Panc1 (cell line): ENCODE results near the gene LGALS1. TPM values are rescaled to one million over a fixed set of nuclear protein-coding genes. Genes with fewer than 3 reads are reported as not detected.

Source experiments
- ATAC-seq: fragments of 200-7000 bp; cut with Tn5 transposase; 2 replicates; pipeline ENCODE4 v1.9.1; 2020; ENCODE audit warnings: mild to moderate bottlenecking, moderate library complexity
- Bru-seq: library from RNA; stranded (reverse); fragments of 400-500 nt; gene quantifications from one replicate; lab custom pipeline; 2021; lab: Mats Ljungman, UMichigan
- BruChase-seq, 2 experiments: library from RNA; stranded (reverse); fragments of 400-500 nt; gene quantifications; one replicate each; lab custom pipeline; 2021; lab: Mats Ljungman, UMichigan
- BruUV-seq: library from RNA; stranded (reverse); fragments of 400-500 nt; replicated peaks from 2 replicates; lab custom pipeline; 2021; lab: Mats Ljungman, UMichigan
- CTCF ChIA-PET: fragments of 300-600 bp; sonication (Branson Sonifier 250); formaldehyde crosslinking; loops from one replicate; lab custom pipeline; 2022; ENCODE audit warnings: antibody characterized with exemption; lab: Charles Lee
- POLR2A ChIA-PET: fragments of 300-600 bp; sonication (Branson Sonifier 250); formaldehyde crosslinking; loops from one replicate; lab custom pipeline; 2022; ENCODE audit warnings: antibody characterized with exemption; lab: Charles Lee
- DNase-seq: peaks from one replicate; pipeline ENCODE4 v3.0.0-alpha.2; 2010; ENCODE audit warnings: low read depth, low spot score
- H3K27ac ChIP-seq: 2 replicates; pipeline ENCODE4 v1.5.1; 2011; ENCODE audit warnings: mild to moderate bottlenecking, low read length, inconsistent platforms
- H3K27me3 ChIP-seq: fragments of 200-500 bp; sonication (Bioruptor generic); 2 replicates; pipeline ENCODE4 v1.6.0; 2014; ENCODE audit warnings: low read length, inconsistent platforms; ENCODE audit not compliant: control insufficient read depth, insufficient read depth
- H3K36me3 ChIP-seq: fragments of 200-500 bp; sonication (Bioruptor generic); 2 replicates; pipeline ENCODE4 v1.5.1; 2014; ENCODE audit warnings: inconsistent platforms, mild to moderate bottlenecking, low read length, moderate library complexity; ENCODE audit not compliant: control insufficient read depth, insufficient read depth
- H3K4me1 ChIP-seq: 2 replicates; pipeline ENCODE4 v1.5.1; 2011; ENCODE audit warnings: inconsistent platforms, mild to moderate bottlenecking, low read length, moderate library complexity; ENCODE audit not compliant: control insufficient read depth, insufficient read depth
- H3K4me3 ChIP-seq, 2 experiments: 2 replicates each; pipeline ENCODE4 v1.5.1; 2011 to 2012; ENCODE audit warnings: low read depth in 2 of 2, low read length in 2 of 2, mild to moderate bottlenecking in 2 of 2, inconsistent platforms in 1 of 2, moderate library complexity in 1 of 2
- H3K9me3 ChIP-seq: fragments of 200-500 bp; sonication (Bioruptor generic); 2 replicates; pipeline ENCODE4 v1.5.1; 2014; ENCODE audit warnings: low read depth, mild to moderate bottlenecking, inconsistent platforms, low read length, moderate library complexity; ENCODE audit not compliant: control insufficient read depth, insufficient read depth
- POLR2AphosphoS5 ChIP-seq: IDR thresholded peaks from 2 replicates; pipeline ENCODE4 v1.6.1; 2012; ENCODE audit warnings: mild to moderate bottlenecking, low read depth, low read length, moderate library complexity
- REST ChIP-seq, 2 experiments: IDR thresholded peaks; 2 replicates each; pipeline ENCODE4 v1.6.1; 2011 to 2012; ENCODE audit warnings: low read depth in 2 of 2, control low read depth in 1 of 2, low read length in 1 of 2, mild to moderate bottlenecking in 1 of 2, moderate library complexity in 1 of 2; ENCODE audit not compliant: insufficient read depth in 1 of 2
- SIN3A ChIP-seq: IDR thresholded peaks from 2 replicates; pipeline ENCODE4 v1.6.1; 2012; ENCODE audit warnings: low read depth, mild to moderate bottlenecking, low read length, moderate library complexity, borderline replicate concordance; ENCODE audit not compliant: insufficient read depth
- TCF7L2 ChIP-seq: IDR thresholded peaks from 2 replicates; pipeline ENCODE4 v1.6.1; 2011; ENCODE audit warnings: mild to moderate bottlenecking, low read depth, low read length, inconsistent platforms
- in situ Hi-C: cut with HindIII; loops from 2 replicates; pipeline ENCODE4 v1.10.0; 2016; ENCODE audit warnings: low sequenced_read_pairs, low pct_unique_long_range_greater_than_20kb
- intact Hi-C: fragments of 100-400 bp; cut with micrococcal nuclease; formaldehyde crosslinking; loops from one replicate; pipeline ENCODE4 v1.10.0; 2022; ENCODE audit not compliant: unreplicated experiment
- long read RNA-seq: library from polyadenylated mRNA; unstranded; transcript quantifications from one replicate; pipeline ENCODE4 v2.0.0, GENCODE V29; 2021; ENCODE audit not compliant: unreplicated experiment
- polyA plus RNA-seq: library from polyadenylated mRNA; unstranded; fragments of >200 nt; gene quantifications from one replicate; pipeline ENCODE4 v1.2.1, GENCODE V29; 2012; ENCODE audit warnings: missing spikeins; ENCODE audit not compliant: insufficient read length
- total RNA-seq: library from RNA; stranded (reverse); gene quantifications from one replicate; pipeline ENCODE4 v1.2.1, GENCODE V29; 2021; ENCODE audit not compliant: unreplicated experiment
- TF ChIP-seq, protein P1 (sequence below): fragments of 450-650 bp; IDR thresholded peaks from 2 replicates; pipeline ENCODE4 v1.5.1; 2017; ENCODE audit warnings: mild to moderate bottlenecking

The LGALS1 gene
- total RNA-seq (1,518 TPM), Bru-seq, nascent RNA (percentile 98 among the genes with signal in this experiment), BruChase-seq, experiment 1, labeled RNA remaining after a 2-hour chase (percentile 96 among the genes with signal in this experiment), BruChase-seq, experiment 2, labeled RNA remaining after a 6-hour chase (percentile 97 among the genes with signal in this experiment)
- 2,763 TPM for polyA plus RNA-seq
- long read RNA-seq, transcript LGALS1-201 (4 exons, 560 nt) = major isoform, 437 of 704 reads
- long read RNA-seq, partial matches to known transcripts = 175 of 704 reads
- long read RNA-seq, other reads (novel, unspliced or antisense) = 89 of 704 reads

DNA sequence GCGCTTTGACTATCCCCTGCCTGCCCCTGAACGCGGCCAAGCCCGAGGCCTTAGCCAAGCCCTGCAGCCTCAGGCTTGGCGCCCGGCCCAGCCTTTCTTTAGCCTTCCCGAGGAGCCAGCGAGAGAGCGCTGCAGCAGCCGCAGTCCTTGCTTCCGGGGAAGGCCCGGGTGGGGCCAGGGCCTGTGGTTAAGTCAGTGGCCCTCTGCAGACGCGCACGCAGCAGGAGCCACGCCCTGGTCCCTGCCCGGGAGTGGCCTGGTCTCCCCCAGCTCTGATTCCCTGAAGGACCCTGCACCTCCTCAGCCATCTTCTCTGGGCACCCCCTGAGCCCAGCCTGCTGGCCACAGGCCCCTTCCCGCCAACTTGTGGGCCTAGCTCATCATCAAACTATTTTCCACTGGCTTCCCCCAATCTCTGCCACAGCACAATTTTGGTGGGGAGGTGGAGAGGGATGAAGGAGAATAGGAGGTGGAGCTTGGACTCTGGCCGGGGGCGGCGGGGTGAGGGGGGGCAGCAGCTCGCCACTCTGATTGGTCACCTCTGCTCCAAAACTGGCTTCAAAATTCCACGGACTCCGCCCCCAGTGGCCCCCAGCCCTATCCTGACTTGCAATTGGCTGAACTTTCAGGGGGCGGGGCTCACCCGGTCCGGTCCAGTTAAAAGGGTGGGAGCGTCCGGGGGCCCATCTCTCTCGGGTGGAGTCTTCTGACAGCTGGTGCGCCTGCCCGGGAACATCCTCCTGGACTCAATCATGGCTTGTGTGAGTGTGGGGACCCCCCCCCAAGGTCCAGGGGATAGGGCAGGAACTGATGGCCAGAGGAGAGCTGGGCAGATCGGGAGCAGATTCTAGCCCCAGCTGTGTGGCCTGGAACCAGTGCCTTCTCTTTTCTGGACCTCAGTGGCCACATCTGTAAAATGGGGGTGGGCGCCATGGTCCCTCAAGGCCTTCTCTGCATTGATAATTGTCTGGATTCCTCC is at the start of gene LGALS1:
LGALS1 (plus strand) TSS at position 686 of the 979 bp plus-strand sequence; CDS start at position 753, 67 bp downstream.
- H3K27ac ChIP-seq = peak within 1 kb of the TSS; percentile 87
- ATAC-seq = peak; percentile 86
- no TSS peak for BruUV-seq
- peak within 1 kb of the TSS; percentile 70 to 84 for H3K4me3 ChIP-seq
- intact Hi-C loops = no loop called here
- in situ Hi-C loops = no loop called here
- TF ChIP-seq SIN3A (no peak; the same call in none of the 2 replicates), REST (IDR thresholded peaks at IDR 0.05; ENCODE audit: insufficient read depth in 1 of 2, low read depth in 2 of 2, low read length in 1 of 2) (no peak), POLR2AphosphoS5 (peak; percentile 86)
- TF ChIP-seq, protein P1, sequence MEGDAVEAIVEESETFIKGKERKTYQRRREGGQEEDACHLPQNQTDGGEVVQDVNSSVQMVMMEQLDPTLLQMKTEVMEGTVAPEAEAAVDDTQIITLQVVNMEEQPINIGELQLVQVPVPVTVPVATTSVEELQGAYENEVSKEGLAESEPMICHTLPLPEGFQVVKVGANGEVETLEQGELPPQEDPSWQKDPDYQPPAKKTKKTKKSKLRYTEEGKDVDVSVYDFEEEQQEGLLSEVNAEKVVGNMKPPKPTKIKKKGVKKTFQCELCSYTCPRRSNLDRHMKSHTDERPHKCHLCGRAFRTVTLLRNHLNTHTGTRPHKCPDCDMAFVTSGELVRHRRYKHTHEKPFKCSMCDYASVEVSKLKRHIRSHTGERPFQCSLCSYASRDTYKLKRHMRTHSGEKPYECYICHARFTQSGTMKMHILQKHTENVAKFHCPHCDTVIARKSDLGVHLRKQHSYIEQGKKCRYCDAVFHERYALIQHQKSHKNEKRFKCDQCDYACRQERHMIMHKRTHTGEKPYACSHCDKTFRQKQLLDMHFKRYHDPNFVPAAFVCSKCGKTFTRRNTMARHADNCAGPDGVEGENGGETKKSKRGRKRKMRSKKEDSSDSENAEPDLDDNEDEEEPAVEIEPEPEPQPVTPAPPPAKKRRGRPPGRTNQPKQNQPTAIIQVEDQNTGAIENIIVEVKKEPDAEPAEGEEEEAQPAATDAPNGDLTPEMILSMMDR = no peak
- ChIA-PET POLR2A (interaction anchor here (0.6 to 1.5 kb wide), 4 partner anchors 15 to 126 kb away, joined by 4 to 12 read pairs (median 8); no protein-coding TSS in a partner anchor), CTCF (interaction anchor here (1.6 kb wide), 1 partner anchor 32 kb away, joined by 8 read pairs; no protein-coding TSS in a partner anchor)
- no peaks in the 10 kb centered on the region for H3K9me3 ChIP-seq
- peaks cover 21% of the 10 kb centered on the region for H3K4me1 ChIP-seq
- H3K36me3 ChIP-seq = no peaks in the 10 kb centered on the region
- DNase-seq = peak; percentile 69
- no peaks in the 10 kb centered on the region for H3K27me3 ChIP-seq

- in situ Hi-C loops (no loop called here), intact Hi-C loops (no loop called here)
- ChIA-PET POLR2A (no interaction called here), CTCF (interaction anchor here (1.2 kb wide), 1 partner anchor 9 kb away, joined by 3 read pairs; no protein-coding TSS in a partner anchor)
- Histone ChIP-seq H3K4me1 (no peaks in the 10 kb centered on the region), H3K4me3 (no peak overlapping the region), H3K36me3 (no peaks in the 10 kb centered on the region), H3K27me3 (no peaks in the 10 kb centered on the region), H3K9me3 (no peaks in the 10 kb centered on the region), H3K27ac (no peak overlapping the region)
- TF ChIP-seq, protein P1 = no peak
- no peak for TF ChIP-seq POLR2AphosphoS5
- no peak for TF ChIP-seq TCF7L2
- no peak for TF ChIP-seq REST (IDR thresholded peaks at IDR 0.05; ENCODE audit: insufficient read depth in 1 of 2, low read depth in 2 of 2, low read length in 1 of 2)
- no peak for TF ChIP-seq SIN3A
- no peak for DNase-seq
- ATAC-seq = no peak
- BruUV-seq = no TSS peak
Measured at GRCh38 chr22:37625737-37626136, 49.7 kb upstream of the LGALS1 start.
